ENCODE results near the gene MGRN1.

MGRN1 gene

GRCh38 chr16:4689864-4690704 is 65.5 kb downstream of the MGRN1 start:
- no peak for DNase-seq (ENCODE audit: low spot score)
- TF ChIP-seq CTCF (IDR thresholded peaks at IDR 0.05; ENCODE audit: borderline replicate concordance, control extremely low read depth, extremely low read depth, insufficient read depth, missing control alignments): no peak
- in situ Hi-C loops (cut with MboI; ENCODE audit: low sequenced_read_pairs, unreplicated experiment): no loop called here

- TF ChIP-seq CTCF (IDR thresholded peaks at IDR 0.05; ENCODE audit: borderline replicate concordance, control extremely low read depth, extremely low read depth, insufficient read depth, missing control alignments): no peak
- in situ Hi-C loops (cut with MboI; ENCODE audit: low sequenced_read_pairs, unreplicated experiment): no loop called here
- no peak for DNase-seq (ENCODE audit: low spot score)
Observed at GRCh38 chr16:4690946-4691665, 66.5 kb downstream of the MGRN1 start.

GRCh38 chr16:4691666-4692412 is 67.2 kb downstream of the MGRN1 start:
- TF ChIP-seq CTCF (IDR thresholded peaks at IDR 0.05; ENCODE audit: borderline replicate concordance, control extremely low read depth, extremely low read depth, insufficient read depth, missing control alignments): no peak
- no peak for DNase-seq (ENCODE audit: low spot score)
- in situ Hi-C loops (cut with MboI; ENCODE audit: low sequenced_read_pairs, unreplicated experiment): no loop called here

GRCh38 chr16:4692460-4693295 is 68.1 kb downstream of the MGRN1 start:
- in situ Hi-C loops (cut with MboI; ENCODE audit: low sequenced_read_pairs, unreplicated experiment): no loop called here
- peak; percentile 63 for DNase-seq (ENCODE audit: low spot score)

GRCh38 chr16:4693296-4693955 is 68.8 kb downstream of the MGRN1 start, which contains the start of gene NUDT16L1:
NUDT16L1 (plus strand) TSS chr16:4693562; CDS start chr16:4693727, 165 bp downstream.
- TF ChIP-seq CTCF (IDR thresholded peaks at IDR 0.05; ENCODE audit: borderline replicate concordance, control extremely low read depth, extremely low read depth, insufficient read depth, missing control alignments): peak; percentile 29
- in situ Hi-C loops (cut with MboI; ENCODE audit: low sequenced_read_pairs, unreplicated experiment): no loop called here

More at GRCh38 chr16:4692460-4693295, 68.1 kb downstream of the MGRN1 start:
- TF ChIP-seq CTCF (IDR thresholded peaks at IDR 0.05; ENCODE audit: borderline replicate concordance, control extremely low read depth, extremely low read depth, insufficient read depth, missing control alignments): no peak

More at GRCh38 chr16:4693296-4693955, 68.8 kb downstream of the MGRN1 start, which contains the start of gene NUDT16L1:
- DNase-seq (ENCODE audit: low spot score): peak; percentile 99

Measured in GM13976 (cell line).